Fibroblast of lung (primary cell): ENCODE measurements around the gene SPRYD4. TPM values are rescaled to one million over a fixed set of nuclear protein-coding genes. Genes with fewer than 3 reads are reported as not detected.
"Not testable (repeated sequence)": the region's sequence is repeated elsewhere in the genome, so short reads cannot be mapped to it uniquely, and the experiment has no call there.

Experiments used
- DNase-seq, 2 donors: peaks; one replicate each; pipeline versions ENCODE4 v3.0.0 to v3.0.0-alpha.2; 2010; ENCODE audit warnings: low read depth in 2 of 2
- H2AFZ ChIP-seq: 2 replicates; pipeline ENCODE4 v1.5.1; 2012; ENCODE audit warnings: low read length, control low read depth, inconsistent platforms
- H3K27ac ChIP-seq: 2 replicates; pipeline ENCODE4 v1.5.1; 2011; ENCODE audit warnings: low read length, control low read depth; ENCODE audit not compliant: insufficient read depth
- H3K27me3 ChIP-seq: 2 replicates; pipeline ENCODE4 v1.5.1; 2011; ENCODE audit warnings: mild to moderate bottlenecking, low read length; ENCODE audit not compliant: control insufficient read depth, insufficient read depth
- H3K36me3 ChIP-seq: 2 replicates; pipeline ENCODE4 v1.5.1; 2011; ENCODE audit warnings: low read length; ENCODE audit not compliant: control insufficient read depth, insufficient read depth
- H3K4me1 ChIP-seq: 2 replicates; pipeline ENCODE4 v1.5.1; 2011; ENCODE audit warnings: low read length; ENCODE audit not compliant: control insufficient read depth, insufficient read depth; ENCODE audit errors: extremely low read depth
- H3K4me2 ChIP-seq: 2 replicates; pipeline ENCODE4 v1.5.1; 2011; ENCODE audit warnings: low read length, control low read depth; ENCODE audit not compliant: insufficient read depth; ENCODE audit errors: extremely low read depth
- H3K4me3 ChIP-seq, 4 experiments: fragments of 200-600 bp in 1 of 4; sonication (generic) in 1 of 4; replicated peaks in 1 of 4; 2 replicates each; pipeline ENCODE4 v1.5.1; 2011 to 2016; ENCODE audit warnings: low read length in 4 of 4, low read depth in 3 of 4, mild to moderate bottlenecking in 3 of 4, control low read depth in 2 of 4, inconsistent platforms in 1 of 4, mixed read lengths in 1 of 4; ENCODE audit not compliant: insufficient read depth in 1 of 4; ENCODE audit errors: control extremely low read depth in 1 of 4
- H3K79me2 ChIP-seq: 2 replicates; pipeline ENCODE4 v1.5.1; 2012; ENCODE audit warnings: mild to moderate bottlenecking, low read length, inconsistent platforms; ENCODE audit not compliant: control insufficient read depth, insufficient read depth
- H3K9ac ChIP-seq: 2 replicates; pipeline ENCODE4 v1.5.1; 2011; ENCODE audit warnings: mild to moderate bottlenecking, low read length, control low read depth; ENCODE audit not compliant: insufficient read depth
- H3K9me3 ChIP-seq: 2 replicates; pipeline ENCODE4 v1.5.1; 2012; ENCODE audit warnings: low read depth, low read length; ENCODE audit not compliant: control insufficient read depth, insufficient read depth
- H4K20me1 ChIP-seq: 2 replicates; pipeline ENCODE4 v1.5.1; 2011; ENCODE audit warnings: low read length; ENCODE audit not compliant: control insufficient read depth, insufficient read depth; ENCODE audit errors: extremely low read depth
- EZH2 ChIP-seq: IDR thresholded peaks from 2 replicates; pipeline ENCODE4 v1.5.1; 2012; ENCODE audit warnings: low read length, control low read depth, mild to moderate bottlenecking; ENCODE audit errors: missing control alignments
- polyA plus RNA-seq, 2 donors: library from polyadenylated mRNA; depleted of rRNA in 1 of 2; stranded (reverse) in 1 of 2; unstranded in 1 of 2; fragments of >200 nt; gene quantifications; 2 replicates each; pipeline ENCODE4 v1.2.1, GENCODE V29; 2011 to 2012; ENCODE audit warnings: missing spikeins in 1 of 2
- total RNA-seq: library from RNA; depleted of rRNA; stranded (reverse); fragments of >200 nt; gene quantifications from 2 replicates; pipeline ENCODE4 v1.2.1, GENCODE V29; 2014
- TF ChIP-seq, protein P1 (sequence below), 2 donors: IDR thresholded peaks in 1 of 2; conservative IDR thresholded peaks in 1 of 2; 1 replicate in 1 of 2; 2 replicates in 1 of 2; pipeline ENCODE4 v1.5.1; 2011 to 2012; ENCODE audit warnings: low read length in 2 of 2, control low read depth in 1 of 2, inconsistent platforms in 1 of 2, low read depth in 1 of 2, mild to moderate bottlenecking in 1 of 2

SPRYD4 gene
- total and polyA plus RNA-seq, 2 donors (not counting 1 experiment from before 2014, with no cell fraction given) = 1.7 to 2.1 TPM

DNA sequence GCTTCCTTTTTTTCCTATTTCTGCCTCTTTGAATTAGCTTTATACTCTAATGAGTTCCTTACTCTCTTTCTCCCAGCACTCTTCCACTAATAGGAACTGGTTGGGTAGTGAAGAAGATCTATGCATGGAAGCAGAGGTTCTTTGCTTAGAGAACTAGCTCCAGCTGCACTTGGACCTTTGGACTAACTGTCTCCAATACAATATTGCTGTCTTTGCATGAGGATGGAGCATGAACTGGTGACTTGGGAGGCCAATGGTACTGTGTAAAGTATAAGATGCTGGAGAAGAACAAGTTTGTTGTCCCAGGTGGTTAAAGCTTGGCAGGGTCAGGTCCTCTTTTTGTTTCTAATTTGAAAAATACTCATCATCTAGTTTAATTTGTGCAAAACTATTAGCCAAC is 22.0 kb downstream of the SPRYD4 start:
- TF ChIP-seq, protein P1, sequence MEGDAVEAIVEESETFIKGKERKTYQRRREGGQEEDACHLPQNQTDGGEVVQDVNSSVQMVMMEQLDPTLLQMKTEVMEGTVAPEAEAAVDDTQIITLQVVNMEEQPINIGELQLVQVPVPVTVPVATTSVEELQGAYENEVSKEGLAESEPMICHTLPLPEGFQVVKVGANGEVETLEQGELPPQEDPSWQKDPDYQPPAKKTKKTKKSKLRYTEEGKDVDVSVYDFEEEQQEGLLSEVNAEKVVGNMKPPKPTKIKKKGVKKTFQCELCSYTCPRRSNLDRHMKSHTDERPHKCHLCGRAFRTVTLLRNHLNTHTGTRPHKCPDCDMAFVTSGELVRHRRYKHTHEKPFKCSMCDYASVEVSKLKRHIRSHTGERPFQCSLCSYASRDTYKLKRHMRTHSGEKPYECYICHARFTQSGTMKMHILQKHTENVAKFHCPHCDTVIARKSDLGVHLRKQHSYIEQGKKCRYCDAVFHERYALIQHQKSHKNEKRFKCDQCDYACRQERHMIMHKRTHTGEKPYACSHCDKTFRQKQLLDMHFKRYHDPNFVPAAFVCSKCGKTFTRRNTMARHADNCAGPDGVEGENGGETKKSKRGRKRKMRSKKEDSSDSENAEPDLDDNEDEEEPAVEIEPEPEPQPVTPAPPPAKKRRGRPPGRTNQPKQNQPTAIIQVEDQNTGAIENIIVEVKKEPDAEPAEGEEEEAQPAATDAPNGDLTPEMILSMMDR (conservative IDR thresholded peaks at IDR 0.05 in 1 of 2, IDR thresholded peaks at IDR 0.05 in 1 of 2; ENCODE audit: low read depth in 1 of 2, low read length in 2 of 2) = no peak
- TF ChIP-seq EZH2 = no peak
- Histone ChIP-seq H3K4me1 (peaks cover 4% of the 10 kb centered on the region), H3K27me3 (peaks cover 41% of the 10 kb centered on the region), H2AFZ (no peak overlapping the region), H4K20me1 (no peaks in the 10 kb centered on the region), H3K79me2 (no peaks in the 10 kb centered on the region), H3K36me3 (no peaks in the 10 kb centered on the region), H3K4me2 (no peak overlapping the region), H3K9ac (no peak overlapping the region), H3K27ac (no peak overlapping the region), H3K9me3 (no peaks in the 10 kb centered on the region), H3K4me3 (no peak overlapping the region)
- no peak for DNase-seq

DNA sequence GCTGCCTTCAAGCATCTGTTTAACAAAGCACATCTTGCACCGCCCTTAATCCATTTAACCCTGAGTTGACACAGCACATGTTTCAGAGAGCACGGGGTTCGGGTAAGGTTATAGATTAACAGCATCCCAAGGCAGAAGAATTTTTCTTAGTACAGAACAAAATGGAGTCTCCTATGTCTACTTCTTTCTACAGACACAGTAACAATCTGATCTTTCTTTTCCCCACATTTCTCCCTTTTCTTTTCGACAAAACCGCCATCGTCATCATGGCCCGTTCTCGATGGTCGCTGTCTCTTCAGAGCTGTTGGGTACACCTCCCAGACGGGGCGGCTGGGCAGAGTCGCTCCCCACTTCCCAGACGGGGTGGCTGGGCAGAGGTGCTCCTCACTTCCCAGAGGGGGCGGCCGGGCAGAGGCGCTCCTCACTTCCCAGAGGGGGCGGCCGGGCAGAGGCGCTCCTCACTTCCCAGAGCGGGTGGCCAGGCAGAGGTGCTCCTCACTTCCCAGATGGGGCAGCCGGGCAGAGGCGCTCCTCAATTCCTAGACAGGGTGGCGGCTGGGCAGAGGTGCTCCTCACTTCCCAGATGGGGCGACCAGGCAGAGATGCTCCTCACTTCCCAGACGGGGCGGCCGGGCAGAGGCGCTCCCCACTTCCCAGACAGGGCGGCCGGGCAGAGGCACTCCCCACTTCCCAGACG is 25.2 kb downstream of the SPRYD4 start:
- not testable (repeated sequence) for DNase-seq, H3K36me3 ChIP-seq, H3K4me1 ChIP-seq, H3K9ac ChIP-seq, H2AFZ ChIP-seq, H3K79me2 ChIP-seq, H4K20me1 ChIP-seq, H3K27ac ChIP-seq, H3K9me3 ChIP-seq, H3K4me3 ChIP-seq, H3K4me2 ChIP-seq
- peaks cover 24% of the 10 kb centered on the region for H3K27me3 ChIP-seq

DNA sequence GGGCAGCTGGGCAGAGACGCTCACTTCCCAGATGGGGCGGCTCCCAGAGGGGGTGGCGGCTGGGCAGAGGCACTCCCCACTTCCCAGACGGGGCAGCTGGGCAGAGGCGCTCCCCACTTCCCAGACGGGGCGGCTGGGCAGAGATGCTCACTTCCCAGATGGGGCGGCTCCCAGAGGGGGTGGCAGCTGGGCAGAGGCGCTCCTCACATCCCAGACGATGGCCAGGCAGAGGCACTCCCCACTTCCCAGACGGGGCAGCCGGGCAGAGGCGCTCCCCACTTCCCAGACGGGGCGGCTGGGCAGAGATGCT is 25.7 kb downstream of the SPRYD4 start:
- H3K27me3 ChIP-seq = peaks cover 19% of the 10 kb centered on the region
- not testable (repeated sequence) for H4K20me1 ChIP-seq, H3K4me3 ChIP-seq, H3K9me3 ChIP-seq, H3K36me3 ChIP-seq, H2AFZ ChIP-seq, H3K27ac ChIP-seq, H3K79me2 ChIP-seq, H3K4me2 ChIP-seq, H3K9ac ChIP-seq, DNase-seq, H3K4me1 ChIP-seq

GRCh38 chr12:56494481-56494880 is 26.1 kb downstream of the SPRYD4 start:
- H3K4me2 ChIP-seq, H3K4me1 ChIP-seq, H3K27ac ChIP-seq, H3K4me3 ChIP-seq, H3K9ac ChIP-seq, DNase-seq, H2AFZ ChIP-seq, H4K20me1 ChIP-seq, H3K9me3 ChIP-seq, H3K36me3 ChIP-seq, H3K79me2 ChIP-seq: not testable (repeated sequence)
- H3K27me3 ChIP-seq = peaks cover 15% of the 10 kb centered on the region
